Endothelial cell of umbilical vein (primary cell): Measurements from ENCODE around the gene KRTAP27-1. TPM values are rescaled to one million over a fixed set of nuclear protein-coding genes. Genes with fewer than 3 reads are reported as not detected.

Experiments
- BruUV-seq: library from RNA; stranded (reverse); fragments of 400-500 nt; replicated peaks from 2 replicates; lab custom pipeline; 2021; lab: Mats Ljungman, UMichigan
- CTCF ChIA-PET: fragments of 300-600, 350-600 bp; sonication (Branson Sonifier 250); formaldehyde crosslinking; loops from one replicate; lab custom pipeline; 2021; ENCODE audit warnings: antibody characterized with exemption, inconsistent platforms; lab: Charles Lee
- POLR2A ChIA-PET: fragments of 300-600, 350-600 bp; sonication (Branson Sonifier 250); formaldehyde crosslinking; loops from one replicate; lab custom pipeline; 2021; ENCODE audit warnings: antibody characterized with exemption, inconsistent platforms; lab: Charles Lee
- DNase-seq: peaks from one replicate; pipeline ENCODE4 v3.0.0-alpha.2; 2011; ENCODE audit warnings: low read depth, low spot score
- FAIRE-seq: peaks from 2 replicates; lab custom pipeline; 2011; peaks lifted over from hg19 to GRCh38; lab: Jason Lieb, UNC
- H2AFZ ChIP-seq: 2 replicates; pipeline ENCODE4 v1.6.0; 2012; ENCODE audit warnings: low read depth, low read length, control low read depth, inconsistent platforms
- H3K27ac ChIP-seq: 2 replicates; pipeline ENCODE4 v1.5.1; 2011; ENCODE audit warnings: low read depth, mild to moderate bottlenecking, control low read depth, low read length, moderate library complexity; ENCODE audit not compliant: insufficient read depth
- H3K27me3 ChIP-seq, 2 experiments: 2 replicates each; pipeline versions ENCODE4 v1.6.0 to v1.6.1; 2011; ENCODE audit warnings: low read length in 2 of 2, mixed read lengths in 1 of 2; ENCODE audit not compliant: control insufficient read depth in 2 of 2, insufficient read depth in 2 of 2
- H3K36me3 ChIP-seq, 2 experiments: 2 replicates in 1 of 2; 3 replicates in 1 of 2; pipeline ENCODE4 v1.5.1; 2011; ENCODE audit warnings: low read length in 2 of 2, mild to moderate bottlenecking in 1 of 2, moderate library complexity in 1 of 2; ENCODE audit not compliant: control insufficient read depth in 2 of 2, insufficient read depth in 2 of 2; ENCODE audit errors: extremely low read depth in 1 of 2
- H3K4me1 ChIP-seq: 3 replicates; pipeline ENCODE4 v1.5.1; 2011; ENCODE audit warnings: mild to moderate bottlenecking, low read length; ENCODE audit not compliant: control insufficient read depth, insufficient read depth; ENCODE audit errors: extremely low read depth
- H3K4me2 ChIP-seq: 2 replicates; pipeline ENCODE4 v1.6.1; 2011; ENCODE audit warnings: low read length, control low read depth, mixed read lengths; ENCODE audit not compliant: insufficient read depth
- H3K4me3 ChIP-seq, 3 experiments: fragments of 200-600 bp in 1 of 3; sonication (generic), shearing (Covaris generic) in 1 of 3; replicated peaks in 1 of 3; 2 replicates each; pipeline ENCODE4 v1.5.1; 2011 to 2016; ENCODE audit warnings: control low read depth in 3 of 3, low read length in 3 of 3, mild to moderate bottlenecking in 2 of 3, inconsistent platforms in 1 of 3, low read depth in 1 of 3, moderate library complexity in 1 of 3; ENCODE audit not compliant: insufficient read depth in 1 of 3
- H3K79me2 ChIP-seq: 2 replicates; pipeline ENCODE4 v1.6.0; 2012; ENCODE audit warnings: low read length, inconsistent platforms; ENCODE audit not compliant: control insufficient read depth, insufficient read depth
- H3K9ac ChIP-seq: replicated peaks from 2 replicates; pipeline ENCODE3; 2011; ENCODE audit warnings: low read length, control low read depth; ENCODE audit not compliant: insufficient read depth; ENCODE audit errors: extremely low read depth
- H3K9me1 ChIP-seq: replicated peaks from 3 replicates; pipeline ENCODE4 v1.6.0; 2011; ENCODE audit warnings: mild to moderate bottlenecking, low read length; ENCODE audit not compliant: control insufficient read depth, insufficient read depth; ENCODE audit errors: extremely low read depth
- H3K9me3 ChIP-seq: replicated peaks from 2 replicates; pipeline ENCODE4 v1.5.1; 2012; ENCODE audit warnings: low read length, inconsistent platforms; ENCODE audit not compliant: control insufficient read depth, insufficient read depth
- H4K20me1 ChIP-seq: replicated peaks from 2 replicates; pipeline ENCODE3; 2011; ENCODE audit warnings: mild to moderate bottlenecking, low read length; ENCODE audit not compliant: control insufficient read depth, insufficient read depth; ENCODE audit errors: extremely low read depth
- CTCF ChIP-seq, 2 donors: IDR thresholded peaks; 1 replicate in 1 of 2; 2 replicates in 1 of 2; pipeline ENCODE4 v1.5.1; 2011; ENCODE audit warnings: low read length in 2 of 2, mild to moderate bottlenecking in 2 of 2, moderate library complexity in 2 of 2, control low read depth in 1 of 2, inconsistent platforms in 1 of 2, low read depth in 1 of 2; ENCODE audit not compliant: insufficient read depth in 1 of 2; ENCODE audit errors: extremely low read depth in 1 of 2
- EZH2 ChIP-seq: IDR thresholded peaks from 2 replicates; pipeline ENCODE4 v1.6.1; 2012; ENCODE audit warnings: borderline replicate concordance, low read depth, mild to moderate bottlenecking, moderate library complexity, low read length, inconsistent platforms; ENCODE audit not compliant: severe bottlenecking
- FOS ChIP-seq: IDR thresholded peaks from 2 replicates; pipeline ENCODE4 v1.6.1; 2011; ENCODE audit warnings: mild to moderate bottlenecking, low read length, moderate library complexity, borderline replicate concordance; ENCODE audit not compliant: insufficient read depth
- GATA2 ChIP-seq: IDR thresholded peaks from 2 replicates; pipeline ENCODE4 v1.7.0; 2011; ENCODE audit warnings: low read depth, mild to moderate bottlenecking, moderate library complexity, mixed read lengths, low read length; ENCODE audit not compliant: insufficient read length, insufficient read depth
- JUN ChIP-seq: IDR thresholded peaks from 2 replicates; pipeline ENCODE4 v1.6.1; 2011; ENCODE audit warnings: borderline replicate concordance, low read depth; ENCODE audit not compliant: insufficient read length, insufficient read depth
- MYC ChIP-seq: IDR thresholded peaks from one replicate; pipeline ENCODE4 v1.6.1; 2011; ENCODE audit warnings: mild to moderate bottlenecking, low read depth, low read length
- POLR2A ChIP-seq: IDR thresholded peaks from 2 replicates; pipeline ENCODE4 v1.6.1; 2012; ENCODE audit warnings: low read depth, mild to moderate bottlenecking, control low read depth, low read length
- POLR2AphosphoS5 ChIP-seq: IDR thresholded peaks from 2 replicates; pipeline ENCODE4 v1.6.1; 2012; ENCODE audit warnings: low read depth, mild to moderate bottlenecking, control low read depth, low read length, moderate library complexity; ENCODE audit not compliant: insufficient read depth
- dilution Hi-C: fragments of 300-500 bp; cut with MboI; formaldehyde crosslinking; loops from one replicate; pipeline ENCODE4 v1.15.0; 2019; ENCODE audit warnings: low sequenced_read_pairs; ENCODE audit not compliant: extremely low pct_ligation_motif_present
- intact Hi-C: fragments of 100-400 bp; cut with micrococcal nuclease; formaldehyde crosslinking; loops from one replicate; pipeline ENCODE4 v1.10.0; 2022
- polyA plus RNA-seq, 4 experiments: library from polyadenylated mRNA; depleted of rRNA in 3 of 4; stranded (reverse) in 3 of 4; unstranded in 1 of 4; fragments of >200 nt; gene quantifications; 2 replicates each; pipeline versions ENCODE4 v1.2.1 to v1.2.3, GENCODE V29; 2011 to 2012; ENCODE audit warnings: missing spikeins in 1 of 4
- total RNA-seq: library from RNA; stranded (reverse); gene quantifications from 2 replicates; pipeline ENCODE4 v1.2.3, GENCODE V29; 2021
- TF ChIP-seq, protein P1 (sequence below): IDR thresholded peaks from 2 replicates; pipeline ENCODE4 v1.6.1; 2011; ENCODE audit not compliant: insufficient read depth, insufficient read length

The KRTAP27-1 gene
- total and polyA plus RNA-seq, 2 donors (not counting 3 experiments of a cell fraction or from before 2014, with no cell fraction given): not detected

DNA sequence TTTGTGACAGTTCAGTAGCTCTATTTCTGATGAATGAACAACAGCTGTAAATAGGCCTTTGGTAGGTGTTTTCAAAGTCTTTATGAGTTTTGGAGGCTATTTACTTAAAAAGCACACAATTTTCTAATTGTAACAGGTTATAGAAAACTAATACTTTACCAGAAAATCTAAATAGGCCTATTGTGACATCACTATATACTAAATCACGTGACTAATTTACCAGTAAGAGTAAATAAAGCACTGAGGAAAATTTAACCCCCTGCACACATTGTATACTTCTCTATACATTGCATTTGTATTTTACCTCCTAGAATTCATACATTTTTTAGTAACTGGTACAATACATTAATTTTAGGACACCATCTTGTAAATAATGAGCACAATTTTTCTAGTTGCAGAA lies 32.4 kb downstream of the KRTAP27-1 start:
- peaks cover 7% of the 10 kb centered on the region for H3K9me3 ChIP-seq
- H3K9ac ChIP-seq: no peak overlapping the region
- FAIRE-seq (no peak), DNase-seq (no peak)
- dilution Hi-C loops (no loop called here), intact Hi-C loops (no loop called here)
- H3K27me3 ChIP-seq: no peaks in the 10 kb centered on the region
- no peak overlapping the region for H3K4me2 ChIP-seq
- no peaks in the 10 kb centered on the region for H3K36me3 ChIP-seq
- no TSS peak for BruUV-seq
- no peaks in the 10 kb centered on the region for H3K4me1 ChIP-seq
- H3K27ac ChIP-seq: no peak overlapping the region
- H2AFZ ChIP-seq: no peak overlapping the region
- H3K79me2 ChIP-seq: no peaks in the 10 kb centered on the region
- no peak overlapping the region for H3K4me3 ChIP-seq
- H4K20me1 ChIP-seq: no peaks in the 10 kb centered on the region
- POLR2A ChIA-PET: no interaction called here
- CTCF ChIA-PET: no interaction called here
- TF ChIP-seq POLR2A (no peak), POLR2AphosphoS5 (no peak), GATA2 (no peak), MYC (no peak), EZH2 (no peak), CTCF (IDR thresholded peaks at IDR 0.05; ENCODE audit: extremely low read depth in 1 of 2, insufficient read depth in 1 of 2, low read depth in 1 of 2, low read length in 2 of 2) (no peak), FOS (no peak), JUN (no peak)
- TF ChIP-seq, protein P1, sequence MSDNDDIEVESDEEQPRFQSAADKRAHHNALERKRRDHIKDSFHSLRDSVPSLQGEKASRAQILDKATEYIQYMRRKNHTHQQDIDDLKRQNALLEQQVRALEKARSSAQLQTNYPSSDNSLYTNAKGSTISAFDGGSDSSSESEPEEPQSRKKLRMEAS: no peak
- H3K9me1 ChIP-seq: no peaks in the 10 kb centered on the region
